Stimulated activated CD4-positive, alpha-beta T cell treated with anti-CD3 and anti-CD28 coated beads, TNF-alpha, amount 100 ng/mL, for 24 hours (primary cell): Measurements from ENCODE around the gene PLA2G12B.
"Not testable (repeated sequence)": the region's sequence is repeated elsewhere in the genome, so short reads cannot be mapped to it uniquely, and the experiment has no call there.

Experiments used
- DNase-seq, 3 experiments: peaks; one replicate each; pipeline ENCODE4 v3.0.0-alpha.2; 2020; ENCODE audit warnings: low read depth in 3 of 3

The PLA2G12B gene

DNA sequence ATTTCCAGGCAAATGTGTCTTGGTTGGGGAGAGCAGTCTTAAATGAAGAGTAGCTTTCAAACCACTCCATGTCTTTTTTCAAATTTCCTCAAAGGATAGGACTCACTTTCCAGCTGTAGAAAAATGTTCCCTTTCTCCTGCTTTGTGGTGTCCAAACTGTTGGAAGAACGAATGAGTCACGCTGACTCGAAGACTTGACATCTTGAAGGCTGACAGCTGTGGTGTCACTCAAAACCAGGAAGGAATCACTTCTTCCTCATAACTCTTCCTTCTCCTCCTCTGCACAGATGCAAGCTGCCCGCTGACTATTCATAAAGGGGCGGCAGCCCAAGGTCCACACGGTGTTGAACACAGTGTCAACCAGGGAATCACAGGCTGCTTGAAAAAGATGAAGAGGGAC lies 19.2 kb downstream of the PLA2G12B start:
- no peak for DNase-seq

DNA sequence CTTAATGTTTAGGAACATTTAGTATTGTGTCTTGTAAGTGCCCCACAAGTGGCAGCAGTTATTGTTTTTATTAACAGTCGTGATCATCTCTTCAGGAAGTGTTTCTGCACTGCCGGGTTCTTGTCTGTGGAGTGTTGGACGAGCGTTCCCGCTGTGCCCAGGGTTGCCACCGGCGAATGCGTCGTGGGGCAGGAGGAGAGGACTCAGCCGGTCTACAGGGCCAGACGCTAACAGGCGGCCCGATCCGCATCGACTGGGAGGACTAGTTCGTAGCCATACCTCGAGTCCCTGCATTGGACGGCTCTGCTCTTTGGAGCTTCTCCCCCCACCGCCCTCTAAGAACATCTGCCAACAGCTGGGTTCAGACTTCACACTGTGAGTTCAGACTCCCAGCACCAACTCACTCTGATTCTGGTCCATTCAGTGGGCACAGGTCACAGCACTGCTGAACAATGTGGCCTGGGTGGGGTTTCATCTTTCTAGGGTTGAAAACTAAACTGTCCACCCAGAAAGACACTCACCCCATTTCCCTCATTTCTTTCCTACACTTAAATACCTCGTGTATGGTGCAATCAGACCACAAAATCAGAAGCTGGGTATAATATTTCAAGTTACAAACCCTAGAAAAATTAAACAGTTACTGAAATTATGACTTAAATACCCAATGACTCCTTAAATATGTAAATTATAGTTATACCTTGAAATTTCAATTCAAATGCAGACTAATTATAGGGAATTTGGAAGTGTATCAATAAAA lies 22.2 kb downstream of the PLA2G12B start:
- DNase-seq = no peak

DNA sequence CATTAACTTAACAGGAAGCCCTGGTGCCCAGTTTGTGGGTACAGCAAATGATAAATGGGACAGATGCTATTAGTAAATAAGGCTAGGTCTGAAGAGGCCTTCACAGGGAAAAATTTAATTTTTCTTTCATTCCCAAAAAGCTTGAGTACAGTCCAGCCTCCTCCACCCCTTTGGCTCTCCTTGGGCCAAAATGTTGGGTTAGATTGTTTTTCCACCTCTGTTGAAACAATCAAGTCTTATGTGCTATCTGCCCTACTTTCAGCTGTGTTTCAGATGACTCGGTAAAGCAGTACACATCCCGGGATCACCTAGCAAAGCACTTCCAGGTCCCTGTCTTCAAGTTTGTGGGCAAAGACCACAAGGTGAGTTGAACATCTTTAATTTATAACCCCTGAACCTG lies 24.3 kb downstream of the PLA2G12B start:
- DNase-seq = no peak

DNA sequence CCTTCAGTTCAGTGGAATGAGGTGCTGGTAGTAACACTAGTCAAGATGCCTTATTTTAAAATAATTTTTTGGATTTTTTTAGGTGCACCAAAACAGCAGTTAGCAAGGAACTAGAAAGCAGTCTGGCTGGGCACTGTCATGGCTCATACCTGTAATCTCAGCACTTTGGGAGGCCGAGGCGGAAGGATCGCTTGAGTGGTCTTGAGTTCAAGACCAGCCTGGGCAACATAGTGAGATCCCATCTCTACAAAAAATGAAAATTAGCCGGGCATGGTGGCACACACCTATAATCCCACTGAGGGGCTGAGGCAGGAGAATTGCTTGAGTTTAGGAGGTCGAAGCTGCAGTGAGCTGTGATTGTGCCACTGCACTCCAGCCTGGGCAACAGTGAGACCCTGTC lies 25.8 kb downstream of the PLA2G12B start:
- DNase-seq = no peak

DNA sequence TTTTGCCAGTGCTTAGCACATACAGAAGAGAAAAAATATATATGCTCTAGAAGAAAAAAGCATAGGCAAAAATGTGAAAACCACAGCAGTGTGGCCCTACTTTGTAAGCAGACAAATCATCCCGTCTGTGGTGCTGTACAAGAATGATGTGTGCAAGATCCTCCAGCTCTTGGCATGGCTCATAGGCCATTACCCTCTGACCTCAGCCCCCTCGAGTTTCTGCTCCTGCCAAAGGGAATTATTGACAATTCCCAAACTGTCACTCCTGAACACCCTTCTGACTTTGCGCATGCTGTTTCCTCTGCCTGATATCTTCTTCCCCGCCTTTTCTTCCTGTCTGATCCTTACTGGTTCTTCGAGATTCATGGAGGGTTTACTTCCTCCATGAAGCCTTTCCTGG lies 27.1 kb downstream of the PLA2G12B start:
- DNase-seq = no peak

DNA sequence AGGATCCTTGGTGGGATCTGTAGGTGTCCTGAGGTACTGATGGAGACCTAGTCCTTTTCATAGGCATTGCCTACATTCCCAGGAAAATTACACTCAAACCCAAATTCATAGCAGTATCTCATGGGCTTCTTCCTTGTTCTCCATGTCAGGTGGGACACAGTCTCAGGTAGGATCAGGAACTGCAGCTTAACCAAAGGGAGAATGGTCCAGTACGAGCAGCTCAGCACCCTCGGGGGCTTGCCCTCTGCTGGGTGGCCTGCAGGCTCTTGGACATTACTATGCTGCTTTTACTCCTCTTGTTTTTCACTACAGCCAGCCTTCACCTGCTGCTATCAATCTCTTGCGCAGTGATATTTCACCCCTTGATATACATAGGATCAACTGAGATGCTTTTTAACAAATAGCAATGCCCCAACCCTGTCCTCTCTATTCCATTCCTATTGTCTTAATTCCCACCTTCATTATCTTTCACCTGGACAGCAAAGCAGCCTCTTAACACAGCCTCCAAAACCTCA lies 28.6 kb downstream of the PLA2G12B start:
- DNase-seq = no peak

DNA sequence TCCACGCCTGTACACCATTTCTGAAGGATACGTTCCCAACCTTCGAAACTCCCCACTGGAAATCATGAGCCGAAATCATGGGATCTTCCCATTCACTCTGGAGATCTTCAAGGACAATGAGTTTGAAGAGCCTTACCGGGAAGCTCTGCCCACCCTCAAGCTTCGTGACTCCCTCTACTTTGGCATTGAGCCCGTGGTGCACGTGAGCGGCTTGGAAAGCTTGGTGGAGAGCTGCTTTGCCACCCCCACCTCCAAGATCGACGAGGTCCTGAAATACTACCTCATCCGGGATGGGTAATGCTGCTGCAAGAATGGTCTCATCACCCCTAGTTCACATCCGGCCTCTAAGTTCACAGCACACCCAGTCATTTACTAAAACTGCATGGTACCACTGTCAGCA lies 30.3 kb downstream of the PLA2G12B start:
- no peak for DNase-seq

DNA sequence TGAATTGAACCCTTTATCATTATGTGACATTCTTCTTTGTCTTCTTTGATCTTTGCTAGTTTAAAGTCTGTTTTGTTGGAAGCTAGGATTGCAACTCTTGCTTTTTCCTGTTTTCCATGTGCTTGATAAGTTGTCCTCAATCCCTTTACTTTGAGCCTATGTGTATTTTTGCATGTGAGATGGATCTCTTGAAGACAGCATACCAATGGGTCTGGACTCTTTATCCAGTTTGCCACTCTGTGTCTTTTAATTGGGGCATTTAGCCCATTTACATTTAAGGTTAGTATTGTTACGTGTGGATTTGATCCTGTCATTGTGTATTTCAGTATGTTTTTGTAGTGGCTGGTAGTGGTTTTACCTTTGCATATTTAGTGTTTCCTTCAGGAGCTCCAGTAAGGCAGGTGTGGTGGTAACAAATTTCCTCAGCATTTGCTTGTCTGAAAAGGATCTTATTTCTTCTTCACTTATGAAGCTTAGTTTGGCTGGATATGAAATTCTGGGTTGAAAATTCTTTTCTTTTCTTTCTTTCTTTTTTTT lies 33.4 kb downstream of the PLA2G12B start:
- not testable (repeated sequence) for DNase-seq

DNA sequence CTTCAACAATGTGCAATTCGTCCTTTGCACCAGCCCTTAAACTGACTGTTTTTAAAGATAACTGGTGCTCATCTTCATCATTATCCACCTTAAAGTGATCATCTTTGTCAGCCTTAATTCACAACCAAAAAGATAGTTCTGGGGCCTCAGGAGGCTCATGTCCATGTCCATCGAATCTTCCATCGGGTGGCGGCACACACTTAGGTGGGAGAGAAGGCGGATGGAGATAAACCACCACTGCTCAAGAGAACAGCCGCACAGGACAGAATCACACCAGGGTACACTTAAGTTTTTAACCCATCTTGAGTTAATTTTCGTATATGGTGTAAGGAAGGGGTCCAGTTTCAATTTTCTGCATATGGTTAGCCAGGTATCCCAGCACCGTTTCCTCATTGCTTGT lies 36.3 kb downstream of the PLA2G12B start:
- DNase-seq = no peak

DNA sequence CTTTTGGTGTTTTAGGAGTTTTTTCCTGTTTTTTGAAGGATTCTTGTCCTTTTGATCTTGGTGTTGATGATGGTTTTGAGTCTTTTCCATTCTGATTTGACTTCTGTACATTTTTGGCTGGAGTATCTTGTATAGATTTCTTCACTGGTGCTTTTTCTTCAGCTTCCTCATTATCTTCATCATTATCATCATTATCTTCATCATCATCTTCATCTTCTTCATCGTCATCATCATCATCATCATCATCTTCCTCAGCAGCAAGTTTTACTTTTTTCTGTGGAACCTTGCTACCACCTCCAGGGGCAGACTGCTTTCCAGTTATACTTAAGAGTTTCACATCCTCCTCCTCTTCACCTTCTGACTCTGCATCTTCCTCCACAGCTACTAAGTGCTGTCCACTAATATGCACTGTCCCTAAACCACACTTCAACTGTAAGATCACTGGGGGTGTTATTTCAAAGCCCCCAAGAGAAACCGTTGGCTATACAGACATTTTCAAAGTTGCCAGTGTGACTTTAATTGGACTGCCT lies 36.7 kb downstream of the PLA2G12B start:
- DNase-seq = not testable (repeated sequence)

DNA sequence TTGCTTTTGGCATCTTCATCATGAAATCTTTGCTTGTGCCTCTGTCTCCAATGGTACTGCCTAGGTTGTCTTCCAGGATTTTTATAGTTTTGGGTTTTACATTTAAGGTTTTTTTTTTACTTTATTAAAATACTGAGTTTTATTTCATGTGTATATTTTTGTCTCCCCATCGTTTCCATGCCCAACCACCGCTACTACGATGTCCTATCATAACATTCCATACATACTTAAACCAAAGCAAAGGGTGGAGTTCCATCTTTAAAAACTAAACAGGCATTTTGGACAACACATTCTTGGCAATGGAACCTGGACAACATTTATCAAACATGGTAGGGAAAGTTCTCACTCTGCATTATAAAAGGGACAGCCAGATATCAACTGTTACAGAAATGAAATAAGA lies 37.4 kb downstream of the PLA2G12B start:
- DNase-seq = not testable (repeated sequence)

DNA sequence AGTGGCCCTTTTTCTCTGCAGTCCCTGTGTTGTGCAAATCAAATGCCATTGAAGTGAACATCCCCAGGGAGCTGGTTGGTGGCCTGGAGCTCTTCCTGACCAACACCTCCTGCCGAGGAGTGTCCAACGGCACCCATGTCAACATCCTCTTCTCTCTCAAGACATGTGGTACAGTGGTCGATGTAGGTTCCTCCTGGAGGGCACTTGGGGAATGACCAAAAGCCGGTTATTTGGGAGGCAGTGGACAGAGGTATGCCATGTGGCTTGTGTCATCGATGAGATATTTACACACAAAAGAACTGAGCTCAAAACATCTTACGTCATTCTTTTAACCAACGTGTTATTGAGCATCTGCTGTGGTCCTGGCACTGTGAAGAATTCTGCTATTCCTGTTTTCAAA lies 41.3 kb downstream of the PLA2G12B start:
- no peak for DNase-seq

DNA sequence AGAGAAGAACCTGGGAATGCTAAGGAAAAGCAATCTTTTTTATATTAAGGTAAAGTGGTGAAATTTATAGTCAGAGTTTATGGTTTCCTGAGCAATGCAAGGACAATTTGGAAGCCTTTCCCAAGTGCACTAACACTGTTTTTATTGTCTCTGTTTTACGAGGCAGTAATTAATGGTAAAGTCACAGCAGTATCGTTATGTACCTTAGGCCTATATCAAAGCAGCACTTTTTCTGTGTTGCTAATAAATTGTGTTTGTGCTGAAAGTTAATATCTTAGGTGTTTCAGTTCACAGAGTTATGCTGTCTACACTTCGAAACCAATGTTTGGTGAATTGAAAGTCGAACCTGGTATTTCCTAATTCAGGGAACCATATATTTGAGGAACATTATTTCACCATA lies 41.9 kb downstream of the PLA2G12B start:
- DNase-seq = no peak

DNA sequence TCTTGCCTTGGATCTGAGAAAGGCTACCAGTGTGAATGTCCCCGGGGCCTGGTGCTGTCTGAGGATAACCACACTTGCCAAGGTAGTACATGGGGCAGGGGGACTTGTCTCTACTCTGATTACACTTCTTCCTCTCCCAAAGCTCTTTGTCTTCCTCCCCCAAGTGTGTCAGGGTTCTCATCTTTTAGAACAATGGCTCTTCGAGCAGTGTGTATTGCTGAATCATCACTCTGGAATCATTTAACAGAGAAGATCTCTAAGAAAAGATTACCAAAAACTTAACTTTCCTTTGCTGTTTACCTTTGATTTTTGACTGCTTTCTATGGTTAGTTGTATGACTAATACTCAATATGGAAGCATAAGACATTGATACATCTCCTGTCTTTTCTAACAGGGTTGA lies 42.8 kb downstream of the PLA2G12B start:
- DNase-seq = no peak

DNA sequence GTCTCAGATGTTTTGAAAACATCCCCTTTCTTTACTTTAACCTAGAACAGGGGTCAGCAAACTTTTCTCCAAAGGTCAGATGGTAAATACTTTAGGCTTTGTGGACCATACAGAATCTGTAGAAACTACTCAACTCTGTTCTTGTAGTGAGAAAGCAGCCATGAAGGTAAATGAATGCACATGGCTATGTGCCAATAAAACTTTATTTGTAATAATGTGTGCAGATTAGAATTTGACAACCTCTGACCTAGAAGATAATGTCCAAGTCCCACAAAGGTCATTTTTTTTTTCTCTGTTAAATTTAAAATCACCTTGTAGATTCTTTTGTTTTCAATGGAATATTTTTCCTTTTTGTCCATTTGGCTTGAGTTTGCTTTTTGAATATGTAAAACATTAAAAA lies 43.9 kb downstream of the PLA2G12B start:
- DNase-seq = no peak

DNA sequence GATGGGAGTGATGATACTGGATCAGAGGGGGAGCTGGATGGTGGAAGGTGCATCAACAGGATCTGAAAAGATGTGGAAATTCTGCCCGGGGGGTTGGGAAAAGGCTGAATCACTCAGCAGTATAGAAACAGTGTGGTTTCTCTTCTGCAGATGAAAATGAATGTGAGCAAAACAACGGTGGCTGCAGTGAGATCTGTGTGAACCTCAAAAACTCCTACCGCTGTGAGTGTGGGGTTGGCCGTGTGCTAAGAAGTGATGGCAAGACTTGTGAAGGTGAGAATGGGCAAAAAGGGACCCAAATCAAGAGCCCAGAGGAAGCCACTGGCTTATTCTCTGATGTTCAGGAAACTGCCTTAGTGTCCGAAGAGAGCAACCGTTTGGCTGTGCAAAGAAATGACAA lies 48.2 kb downstream of the PLA2G12B start:
- DNase-seq = no peak

DNA sequence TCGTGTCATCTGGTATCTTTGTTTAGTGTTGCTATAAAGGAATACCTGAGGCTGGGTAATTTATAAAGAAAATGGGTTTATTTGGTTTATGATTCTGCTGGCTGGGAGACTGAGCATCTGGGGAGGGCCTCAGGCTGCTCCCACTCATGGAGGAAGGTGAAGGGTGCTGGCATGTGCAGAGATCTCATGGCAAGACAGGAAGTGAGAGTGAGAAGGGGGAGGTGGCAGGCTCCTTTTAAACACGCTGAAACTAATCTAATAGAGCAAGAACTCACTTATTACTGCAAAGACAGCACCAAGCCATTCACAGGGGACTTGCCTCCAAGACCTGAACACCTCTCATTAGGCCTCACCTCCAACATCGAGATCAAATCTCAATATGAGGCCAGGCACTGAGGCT lies 49.8 kb downstream of the PLA2G12B start:
- no peak for DNase-seq

DNA sequence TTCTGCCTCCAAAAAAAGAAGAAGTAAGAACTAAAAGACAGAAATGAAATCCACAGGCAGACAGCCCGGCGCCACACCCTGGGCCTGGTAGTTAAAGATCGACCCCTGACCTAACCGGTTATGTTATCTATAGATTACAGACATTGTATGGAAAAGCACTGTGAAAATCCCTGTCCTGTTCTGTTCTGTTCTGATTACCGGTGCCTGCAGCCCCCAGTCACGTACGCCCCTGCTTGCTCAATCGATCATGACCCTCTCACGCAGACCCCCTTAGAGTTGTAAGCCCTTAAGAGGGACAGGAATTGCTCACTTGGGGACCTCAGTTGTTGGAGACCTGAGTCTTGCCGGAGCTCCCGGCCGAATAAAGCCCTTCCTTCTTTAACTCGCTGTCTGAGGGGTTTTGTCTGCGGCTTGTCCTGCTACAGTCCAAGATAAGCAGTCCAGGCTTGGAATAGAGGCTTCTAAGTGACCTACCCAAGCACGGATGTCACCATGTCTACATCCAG lies 50.6 kb downstream of the PLA2G12B start:
- not testable (repeated sequence) for DNase-seq

DNA sequence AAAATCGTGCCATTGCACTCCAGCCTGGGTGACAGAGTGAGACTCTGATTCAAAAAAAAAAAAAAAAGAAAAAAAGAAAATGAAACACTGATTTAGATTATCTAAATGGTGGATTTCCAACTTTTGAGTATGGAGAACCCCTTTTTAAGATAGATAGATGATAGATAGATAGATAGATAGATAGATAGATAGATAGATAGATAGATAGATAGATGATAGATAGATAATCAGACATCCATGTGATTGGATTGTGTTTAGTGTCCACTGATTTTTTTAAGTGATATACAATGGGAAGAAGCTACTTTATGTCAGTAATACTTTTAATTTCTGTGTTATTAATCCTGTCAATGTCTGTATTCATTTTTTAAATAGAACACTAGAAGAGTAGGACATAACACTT lies 55.1 kb downstream of the PLA2G12B start:
- no peak for DNase-seq

DNA sequence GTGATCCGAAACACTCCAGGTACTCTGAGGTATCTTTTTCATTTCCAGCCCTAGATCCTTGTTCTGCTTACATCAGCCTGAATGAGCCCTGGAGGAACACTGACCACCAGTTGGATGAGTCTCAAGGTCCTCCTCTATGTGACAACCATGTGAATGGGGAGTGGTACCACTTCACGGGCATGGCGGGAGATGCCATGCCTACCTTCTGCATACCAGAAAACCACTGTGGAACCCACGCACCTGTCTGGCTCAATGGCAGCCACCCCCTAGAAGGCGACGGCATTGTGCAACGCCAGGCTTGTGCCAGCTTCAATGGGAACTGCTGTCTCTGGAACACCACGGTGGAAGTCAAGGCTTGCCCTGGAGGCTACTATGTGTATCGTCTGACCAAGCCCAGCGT lies 56.0 kb downstream of the PLA2G12B start:
- no peak for DNase-seq

DNA sequence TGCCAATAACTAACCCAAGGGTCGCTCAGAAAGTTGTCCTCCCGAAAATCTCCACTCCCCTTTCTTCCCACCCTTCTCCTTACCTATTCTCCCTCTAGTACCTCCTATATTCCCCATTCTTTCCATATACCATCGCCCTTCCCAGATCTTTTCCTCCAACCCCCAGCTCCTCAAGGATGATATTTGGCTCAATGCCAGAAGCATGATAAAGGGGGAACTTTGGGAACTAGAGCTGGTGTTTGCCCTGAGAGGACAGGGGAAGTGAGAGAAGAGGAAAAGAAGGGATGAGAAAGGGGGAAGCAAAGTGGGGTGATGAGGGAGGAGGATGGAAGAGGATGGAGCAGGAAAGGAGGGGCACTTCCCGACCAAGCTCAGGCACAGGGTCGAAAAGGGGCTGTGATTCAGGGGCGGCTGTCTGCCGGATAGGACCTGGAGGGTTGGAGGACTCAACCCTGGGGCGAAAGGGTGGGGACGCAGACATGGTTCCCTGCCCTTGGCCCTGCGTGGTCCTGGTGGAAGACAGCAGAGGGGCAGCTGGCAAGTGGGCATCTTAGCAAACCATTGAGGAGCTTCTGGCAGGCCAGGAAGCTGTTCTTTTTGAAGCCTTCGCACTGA lies 59.3 kb downstream of the PLA2G12B start:
- no peak for DNase-seq

DNA sequence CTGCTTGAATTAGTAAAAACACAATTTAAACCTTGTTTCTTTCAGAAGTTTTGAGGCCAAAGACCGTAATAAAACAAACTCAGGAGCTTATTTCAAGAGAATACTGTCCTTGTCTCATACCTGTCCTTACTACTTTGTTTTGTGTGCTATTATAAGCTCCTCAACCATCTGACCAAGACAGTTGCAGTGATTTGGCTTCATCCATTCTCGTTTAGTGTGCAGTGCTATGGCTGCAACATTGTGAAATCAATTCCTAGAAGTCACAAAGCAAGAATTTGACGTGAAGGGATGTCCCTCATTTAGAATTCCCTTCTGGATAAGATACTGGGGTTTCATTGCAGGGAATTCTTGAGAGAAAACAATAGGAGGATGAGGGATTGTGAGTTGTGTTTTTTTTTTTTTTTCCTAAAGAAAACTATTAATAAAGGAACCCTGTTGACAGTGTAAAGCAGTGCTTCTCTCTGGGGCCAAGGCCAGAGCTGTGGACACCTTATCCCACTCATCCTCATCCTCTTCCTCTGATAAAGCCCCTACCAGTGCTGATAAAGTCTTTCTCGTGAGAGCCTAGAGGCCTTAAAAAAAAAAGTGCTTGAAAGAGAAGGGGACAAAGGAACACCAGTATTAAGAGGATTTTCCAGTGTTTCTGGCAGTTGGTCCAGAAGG lies 61.3 kb downstream of the PLA2G12B start, which contains the start of gene OIT3:
OIT3 (plus strand) TSS at position 604 of the 663 bp plus-strand sequence. CDS start 60 bp downstream, outside the sequence.
- no peak for DNase-seq
